Measurements from ENCODE around the gene GLRX2. TPM values are rescaled to one million over a fixed set of nuclear protein-coding genes. Genes with fewer than 3 reads are reported as not detected.

The GLRX2 gene
- polyA plus RNA-seq, 3 donors, result 4.2 to 16.1 (median 15.2) TPM

DNA sequence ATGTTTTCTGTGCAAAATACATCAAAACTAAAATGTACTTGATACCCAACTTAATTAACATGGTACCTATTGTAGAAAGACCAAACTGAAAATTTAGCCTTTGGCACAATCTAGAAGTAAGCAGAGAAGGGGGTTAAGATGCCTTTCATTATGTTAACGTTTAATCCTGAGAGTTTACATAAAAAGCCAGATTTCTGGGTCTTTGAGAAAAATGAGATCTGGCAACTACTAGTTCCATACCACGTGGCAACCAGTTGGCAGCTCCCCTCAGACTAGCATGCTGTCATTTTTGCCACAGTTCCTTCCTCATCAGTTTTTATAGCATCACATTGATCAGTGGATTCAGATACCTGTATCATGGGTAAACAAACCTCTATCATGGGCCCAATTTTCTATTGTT lies 44.3 kb downstream of the GLRX2 start:
- Mint-ChIP-seq H3K4me1 (peaks cover 48% of the 10 kb centered on the region), H3K36me3 (peaks cover 2 to 9% of the 10 kb centered on the region in 2 donors), H3K9me3 (no peaks in the 10 kb centered on the region), H3K4me3 (peak overlapping the region in 1 of 2 donors; percentile 97), H3K27me3 (ENCODE audit: low read depth in 3 of 3) (peaks cover 0 to 5% (median 0%) of the 10 kb centered on the region in 3 donors), H3K27ac (peak overlapping the region in 1 of 7 donors; percentile 7)
- DNase-seq, result peak in 1 of 3 donors; percentile 10
- Histone ChIP-seq H3K4me1 (ENCODE audit: control insufficient read depth in 1 of 2, insufficient read depth in 2 of 2, low read length in 2 of 2) (peaks cover 19 to 33% of the 10 kb centered on the region in 2 donors), H3K9me3 (replicated peaks in 1 of 2; ENCODE audit: control insufficient read depth in 1 of 2, insufficient read depth in 1 of 2, low read length in 2 of 2) (no peaks in the 10 kb centered on the region), H3K9ac (ENCODE audit: insufficient read depth, low read length, poor library complexity, severe bottlenecking) (no peak overlapping the region), H3K4me2 (replicated peaks; ENCODE audit: extremely low read depth, low read length, poor library complexity, severe bottlenecking) (peak overlapping the region; percentile 92), H4K20me1 (ENCODE audit: insufficient read depth, low read length) (peaks cover 37% of the 10 kb centered on the region), H3K27ac (ENCODE audit: low read depth in 1 of 2, low read length in 2 of 2) (no peak overlapping the region), H3K36me3 (replicated peaks in 1 of 2; ENCODE audit: control insufficient read depth in 1 of 2, insufficient read depth in 2 of 2, low read length in 2 of 2) (no peaks in the 10 kb centered on the region), H2AFZ (ENCODE audit: insufficient read depth, low read depth, low read length, poor library complexity, severe bottlenecking) (no peak overlapping the region), H3K27me3 (ENCODE audit: control insufficient read depth in 2 of 2, insufficient read depth in 2 of 2, low read length in 2 of 2) (no peaks in the 10 kb centered on the region), H3K4me3 (replicated peaks in 1 of 3; ENCODE audit: low read depth in 2 of 3, low read length in 3 of 3) (peak overlapping the region in 1 of 3 experiments; percentile 85), H3K79me2 (ENCODE audit: insufficient read depth, low read length) (peaks cover 97% of the 10 kb centered on the region)
- TF ChIP-seq, protein P1, sequence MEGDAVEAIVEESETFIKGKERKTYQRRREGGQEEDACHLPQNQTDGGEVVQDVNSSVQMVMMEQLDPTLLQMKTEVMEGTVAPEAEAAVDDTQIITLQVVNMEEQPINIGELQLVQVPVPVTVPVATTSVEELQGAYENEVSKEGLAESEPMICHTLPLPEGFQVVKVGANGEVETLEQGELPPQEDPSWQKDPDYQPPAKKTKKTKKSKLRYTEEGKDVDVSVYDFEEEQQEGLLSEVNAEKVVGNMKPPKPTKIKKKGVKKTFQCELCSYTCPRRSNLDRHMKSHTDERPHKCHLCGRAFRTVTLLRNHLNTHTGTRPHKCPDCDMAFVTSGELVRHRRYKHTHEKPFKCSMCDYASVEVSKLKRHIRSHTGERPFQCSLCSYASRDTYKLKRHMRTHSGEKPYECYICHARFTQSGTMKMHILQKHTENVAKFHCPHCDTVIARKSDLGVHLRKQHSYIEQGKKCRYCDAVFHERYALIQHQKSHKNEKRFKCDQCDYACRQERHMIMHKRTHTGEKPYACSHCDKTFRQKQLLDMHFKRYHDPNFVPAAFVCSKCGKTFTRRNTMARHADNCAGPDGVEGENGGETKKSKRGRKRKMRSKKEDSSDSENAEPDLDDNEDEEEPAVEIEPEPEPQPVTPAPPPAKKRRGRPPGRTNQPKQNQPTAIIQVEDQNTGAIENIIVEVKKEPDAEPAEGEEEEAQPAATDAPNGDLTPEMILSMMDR (IDR thresholded peaks at IDR 0.05), result no peak
- WGBS (ENCODE audit: insufficient coverage), result 11% methylated on average over 1 of the region's 2 CpGs
- intact Hi-C loops (cut with micrococcal nuclease), result no loop called here

DNA sequence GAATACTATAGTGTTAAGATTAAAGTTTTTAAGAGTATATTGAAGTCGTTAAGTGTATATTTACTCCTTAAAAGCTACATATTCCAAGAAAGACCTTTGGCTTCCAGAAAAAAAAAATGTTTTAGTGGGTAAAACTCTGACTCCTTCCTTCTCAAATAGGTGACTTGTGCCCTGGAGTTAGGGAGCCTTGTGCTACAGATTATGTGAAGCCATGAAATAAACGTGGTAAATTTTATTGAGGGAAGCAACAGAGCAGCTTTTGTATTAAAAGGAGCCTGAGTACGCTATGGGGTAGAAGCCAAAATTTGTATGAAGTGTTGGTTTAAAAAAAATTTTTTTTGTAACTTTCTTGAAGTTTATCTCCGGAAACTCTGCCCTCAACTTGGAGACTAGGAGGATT lies 44.8 kb downstream of the GLRX2 start:
- intact Hi-C loops (cut with micrococcal nuclease), result no loop called here
- Mint-ChIP-seq H3K9me3 (no peaks in the 10 kb centered on the region), H3K36me3 (peaks cover 2 to 9% of the 10 kb centered on the region in 2 donors), H3K4me3 (peak overlapping the region; percentile 95 to 97), H3K27me3 (ENCODE audit: low read depth in 3 of 3) (peaks cover 0 to 5% (median 0%) of the 10 kb centered on the region in 3 donors), H3K27ac (peak overlapping the region in 4 of 7 donors; percentile 27 to 98 (median 44)), H3K4me1 (peaks cover 48% of the 10 kb centered on the region)
- H3K79me2 ChIP-seq (ENCODE audit: insufficient read depth, low read length), result peaks cover 97% of the 10 kb centered on the region
- peak overlapping the region; percentile 71 to 85 (median 83) for H3K4me3 ChIP-seq (replicated peaks in 1 of 3; ENCODE audit: low read depth in 2 of 3, low read length in 3 of 3)
- H3K9ac ChIP-seq (ENCODE audit: insufficient read depth, low read length, poor library complexity, severe bottlenecking), result peak overlapping the region; percentile 96
- H3K4me1 ChIP-seq (ENCODE audit: control insufficient read depth in 1 of 2, insufficient read depth in 2 of 2, low read length in 2 of 2), result peaks cover 19 to 33% of the 10 kb centered on the region in 2 donors
- H3K27ac ChIP-seq (ENCODE audit: low read depth in 1 of 2, low read length in 2 of 2), result peak overlapping the region in 1 of 2 donors; percentile 94
- no peaks in the 10 kb centered on the region for H3K36me3 ChIP-seq (replicated peaks in 1 of 2; ENCODE audit: control insufficient read depth in 1 of 2, insufficient read depth in 2 of 2, low read length in 2 of 2)
- no peaks in the 10 kb centered on the region for H3K27me3 ChIP-seq (ENCODE audit: control insufficient read depth in 2 of 2, insufficient read depth in 2 of 2, low read length in 2 of 2)
- TF ChIP-seq, protein P1 (IDR thresholded peaks at IDR 0.05), result no peak
- H3K4me2 ChIP-seq (replicated peaks; ENCODE audit: extremely low read depth, low read length, poor library complexity, severe bottlenecking), result peak overlapping the region; percentile 92
- H3K9me3 ChIP-seq (replicated peaks in 1 of 2; ENCODE audit: control insufficient read depth in 1 of 2, insufficient read depth in 1 of 2, low read length in 2 of 2), result no peaks in the 10 kb centered on the region
- H2AFZ ChIP-seq (ENCODE audit: insufficient read depth, low read depth, low read length, poor library complexity, severe bottlenecking), result peak overlapping the region; percentile 94
- peaks cover 32% of the 10 kb centered on the region for H4K20me1 ChIP-seq (ENCODE audit: insufficient read depth, low read length)
- 43% methylated on average over 1 of the region's 4 CpGs for WGBS (ENCODE audit: insufficient coverage)
- no peak for DNase-seq
